Measurements from ENCODE around the gene SCRN2.

DNA sequence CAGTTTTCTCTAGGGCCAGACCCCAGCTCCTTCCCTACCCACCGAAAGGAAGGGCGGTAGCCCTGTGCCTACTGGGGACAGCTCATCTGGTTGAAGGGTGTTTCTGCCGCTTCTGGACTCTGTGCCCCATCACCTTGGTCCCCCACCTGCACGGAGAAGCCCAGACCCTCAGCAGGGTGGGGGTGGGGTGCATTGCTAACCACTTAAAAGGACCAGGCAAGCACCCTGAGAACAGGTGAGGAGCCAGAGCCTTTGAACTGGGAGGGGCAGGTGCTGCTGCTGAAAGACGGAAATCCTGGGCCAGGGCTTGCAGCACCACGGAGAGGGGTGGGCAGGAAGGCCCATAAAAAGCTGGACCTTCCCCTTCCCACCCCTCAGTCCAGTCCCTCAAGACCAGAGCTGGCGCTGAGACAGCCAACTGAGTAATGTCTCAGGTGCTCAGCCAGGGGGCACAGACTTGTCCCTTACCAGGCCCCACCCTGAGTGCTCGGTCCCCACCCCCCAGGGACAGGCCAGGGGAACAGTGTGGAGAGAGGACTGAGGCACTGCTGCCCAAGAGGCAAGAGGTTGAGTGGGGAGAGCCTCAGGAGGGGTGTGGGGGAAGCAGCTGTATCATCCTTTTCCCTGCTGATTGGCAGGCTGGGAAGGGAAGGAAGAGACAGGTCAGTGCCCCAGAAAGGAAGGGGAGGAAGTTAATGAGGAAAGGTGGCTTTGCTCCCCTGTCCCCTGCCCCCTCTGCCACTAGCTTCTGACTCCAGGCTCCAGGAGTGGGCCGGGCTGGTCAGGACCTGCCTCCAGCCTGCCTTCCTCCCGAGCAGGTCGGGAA is 44.0 kb upstream of the SCRN2 start:
- TF ChIP-seq, protein P1, sequence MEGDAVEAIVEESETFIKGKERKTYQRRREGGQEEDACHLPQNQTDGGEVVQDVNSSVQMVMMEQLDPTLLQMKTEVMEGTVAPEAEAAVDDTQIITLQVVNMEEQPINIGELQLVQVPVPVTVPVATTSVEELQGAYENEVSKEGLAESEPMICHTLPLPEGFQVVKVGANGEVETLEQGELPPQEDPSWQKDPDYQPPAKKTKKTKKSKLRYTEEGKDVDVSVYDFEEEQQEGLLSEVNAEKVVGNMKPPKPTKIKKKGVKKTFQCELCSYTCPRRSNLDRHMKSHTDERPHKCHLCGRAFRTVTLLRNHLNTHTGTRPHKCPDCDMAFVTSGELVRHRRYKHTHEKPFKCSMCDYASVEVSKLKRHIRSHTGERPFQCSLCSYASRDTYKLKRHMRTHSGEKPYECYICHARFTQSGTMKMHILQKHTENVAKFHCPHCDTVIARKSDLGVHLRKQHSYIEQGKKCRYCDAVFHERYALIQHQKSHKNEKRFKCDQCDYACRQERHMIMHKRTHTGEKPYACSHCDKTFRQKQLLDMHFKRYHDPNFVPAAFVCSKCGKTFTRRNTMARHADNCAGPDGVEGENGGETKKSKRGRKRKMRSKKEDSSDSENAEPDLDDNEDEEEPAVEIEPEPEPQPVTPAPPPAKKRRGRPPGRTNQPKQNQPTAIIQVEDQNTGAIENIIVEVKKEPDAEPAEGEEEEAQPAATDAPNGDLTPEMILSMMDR (conservative IDR thresholded peaks at IDR 0.05), result no peak
- TF ChIP-seq ZFX (IDR thresholded peaks at IDR 0.05), result no peak
